MCF 10A (cell line): Measurements from ENCODE around the gene MAGEA4. TPM values are rescaled to one million over a fixed set of nuclear protein-coding genes. Genes with fewer than 3 reads are reported as not detected.
A peak's percentile ranks its signal among the peaks of the same experiment; 100 is the strongest.

Experiments
- BruUV-seq: library from RNA; stranded (reverse); fragments of 400-500 nt; replicated peaks from 2 replicates; lab custom pipeline; 2021; lab: Mats Ljungman, UMichigan
- CTCF ChIA-PET: fragments of 300-600 bp; sonication (Branson Sonifier 250); formaldehyde crosslinking; extraction: SDS; loops from one replicate; lab custom pipeline; 2021; ENCODE audit warnings: antibody characterized with exemption, inconsistent platforms; lab: Yijun Ruan, JAX
- POLR2A ChIA-PET: fragments of 300-600, 350-650 bp; sonication (Branson Sonifier 250); formaldehyde crosslinking; extraction: SDS; loops from one replicate; lab custom pipeline; 2020; ENCODE audit warnings: antibody characterized with exemption, inconsistent platforms; lab: Yijun Ruan, JAX
- DNase-seq: peaks from one replicate; pipeline ENCODE4 v3.0.0-alpha.2; 2018; ENCODE audit not compliant: unreplicated experiment
- H3K27ac Mint-ChIP-seq: one replicate; pipeline ENCODE4 v1.8.0; 2022; ENCODE audit warnings: mild to moderate bottlenecking, low read depth, mixed read lengths; ENCODE audit not compliant: unreplicated experiment
- H3K27me3 Mint-ChIP-seq: one replicate; pipeline ENCODE4 v1.8.0; 2022; ENCODE audit warnings: mixed read lengths; ENCODE audit not compliant: insufficient read depth, unreplicated experiment
- H3K36me3 Mint-ChIP-seq: one replicate; pipeline ENCODE4 v1.8.0; 2022; ENCODE audit warnings: mild to moderate bottlenecking, moderate library complexity, mixed read lengths; ENCODE audit not compliant: insufficient read depth, unreplicated experiment
- H3K4me1 Mint-ChIP-seq: one replicate; pipeline ENCODE4 v1.8.0; 2022; ENCODE audit warnings: mixed read lengths; ENCODE audit not compliant: insufficient read depth, unreplicated experiment
- H3K4me3 Mint-ChIP-seq: one replicate; pipeline ENCODE4 v1.8.0; 2022; ENCODE audit warnings: mild to moderate bottlenecking, moderate library complexity, mixed read lengths; ENCODE audit not compliant: unreplicated experiment
- H3K9me3 Mint-ChIP-seq: one replicate; pipeline ENCODE4 v1.8.0; 2022; ENCODE audit warnings: mixed read lengths; ENCODE audit not compliant: unreplicated experiment
- CTCF ChIP-seq: fragments of 200-600 bp; IDR thresholded peaks from one replicate; pipeline ENCODE4 v1.8.0; 2022; ENCODE audit warnings: antibody characterized with exemption, mild to moderate bottlenecking; ENCODE audit not compliant: unreplicated experiment
- intact Hi-C: fragments of 100-400 bp; cut with micrococcal nuclease; formaldehyde crosslinking; loops from 2 replicates; pipeline ENCODE4 v1.14.1; 2022
- microRNA-seq: library from miRNA; unstranded; fragments of <30 nt; microRNA quantifications from one replicate; pipeline ENCODE4 v1.2.0, GENCODE V29; 2022
- total RNA-seq: library from RNA; stranded (reverse); gene quantifications from 2 replicates; pipeline ENCODE4 v1.2.3, GENCODE V29; 2022

MAGEA4 gene
- total RNA-seq, 1 experiment from 2014 or later, result not detected

- ChIA-PET POLR2A (interaction anchor here (1.5 to 6.4 kb wide), 3 partner anchors 11 to 219 kb away, joined by 5 to 47 read pairs (median 8); no protein-coding TSS in a partner anchor), CTCF (interaction anchor here (0.7 to 2.7 kb wide), 4 partner anchors 13 to 658 kb away, joined by 3 to 10 read pairs (median 4); no protein-coding TSS in a partner anchor)
- H3K27ac Mint-ChIP-seq, result peak overlapping the region; percentile 73
- intact Hi-C loops, result loop anchor here (5.0 kb wide), 4 partner anchors 99 to 659 kb away; no protein-coding TSS in a partner anchor
- BruUV-seq, result no TSS peak
- peaks cover 15% of the 10 kb centered on the region for H3K9me3 Mint-ChIP-seq
- peaks cover 23% of the 10 kb centered on the region for H3K36me3 Mint-ChIP-seq
- no peak for TF ChIP-seq CTCF
- peak; percentile 39 for DNase-seq
- peak overlapping the region; percentile 79 for H3K4me3 Mint-ChIP-seq
- H3K27me3 Mint-ChIP-seq, result no peaks in the 10 kb centered on the region
- peaks cover 35% of the 10 kb centered on the region for H3K4me1 Mint-ChIP-seq
Measured at GRCh38 chrX:151973060-151973661, 60.5 kb downstream of the MAGEA4 start.

GRCh38 chrX:151973851-151974335 is 61.2 kb downstream of the MAGEA4 start:
- CTCF ChIA-PET, result interaction anchor here (0.6 to 2.7 kb wide), 4 partner anchors 14 to 658 kb away, joined by 3 to 10 read pairs (median 3); no protein-coding TSS in a partner anchor
- no TSS peak for BruUV-seq

More at GRCh38 chrX:151973851-151974335, 61.2 kb downstream of the MAGEA4 start:
- TF ChIP-seq CTCF, result no peak
- H3K4me1 Mint-ChIP-seq, result peaks cover 35% of the 10 kb centered on the region
- H3K9me3 Mint-ChIP-seq, result peaks cover 12% of the 10 kb centered on the region
- peak overlapping the region; percentile 73 for H3K27ac Mint-ChIP-seq
- DNase-seq, result peak; percentile 80
- intact Hi-C loops, result loop anchor here (5.0 kb wide), 4 partner anchors 98 to 658 kb away; no protein-coding TSS in a partner anchor
- POLR2A ChIA-PET, result interaction anchor here (1.0 to 6.4 kb wide), 5 partner anchors 10 to 659 kb away, joined by 4 to 47 read pairs (median 5); no protein-coding TSS in a partner anchor
- H3K4me3 Mint-ChIP-seq, result peak overlapping the region; percentile 79
- H3K36me3 Mint-ChIP-seq, result peaks cover 16% of the 10 kb centered on the region
- no peaks in the 10 kb centered on the region for H3K27me3 Mint-ChIP-seq

Small RNA genes within 50 kb of the gene (microRNA-seq; reads per million reads assigned to microRNA genes)
- 3,776 reads per million, percentile 92 among the genes with 10 or more reads in this experiment for gene MIR224
- 1,477 reads per million, percentile 89 among the genes with 10 or more reads in this experiment for gene MIR452

Other genes starting within 250 kb of the MAGEA4 start
- gene PRRG3, start 217.4 kb upstream of the MAGEA4 start, total RNA-seq, result not detected in 2 replicates
- not detected in 2 replicates for gene FATE1, start 196.9 kb upstream of the MAGEA4 start, total RNA-seq
- not detected in 2 replicates for gene CNGA2, start 178.1 kb upstream of the MAGEA4 start, total RNA-seq
- 12.9 and 19.3 TPM in 2 replicates for gene GABRE, start 61.8 kb downstream of the MAGEA4 start, total RNA-seq
- not detected in 2 replicates for gene MAGEA10, start 225.7 kb downstream of the MAGEA4 start, total RNA-seq